IMR-90 (cell line): ENCODE results near the gene COA5. TPM values are rescaled to one million over a fixed set of nuclear protein-coding genes. Genes with fewer than 3 reads are reported as not detected.

Experiments
- ATAC-seq: fragments of 200-7000 bp; cut with Tn5 transposase; 2 replicates; pipeline ENCODE4 v1.9.1; 2020; ENCODE audit warnings: low read depth, mild to moderate bottlenecking, moderate library complexity
- BruUV-seq: library from RNA; stranded (reverse); fragments of 400-500 nt; replicated peaks from 2 replicates; lab custom pipeline; 2021; lab: Mats Ljungman, UMichigan
- CTCF ChIA-PET: fragments of 300-600 bp; formaldehyde crosslinking; extraction: SDS; loops from one replicate; lab custom pipeline; 2021; ENCODE audit warnings: antibody characterized with exemption; lab: Yijun Ruan, JAX
- POLR2A ChIA-PET: fragments of 300-600 bp; sonication (Branson Sonifier 250); formaldehyde crosslinking; loops from one replicate; lab custom pipeline; 2022; ENCODE audit warnings: antibody characterized with exemption; ENCODE audit not compliant: unreplicated experiment; lab: Charles Lee
- DNase-seq: peaks from one replicate; pipeline ENCODE4 v3.0.0; 2013
- H2AFZ ChIP-seq: replicated peaks from 2 replicates; pipeline ENCODE3; 2013; ENCODE audit warnings: low read length, mild to moderate bottlenecking; ENCODE audit not compliant: poor library complexity
- H2AK5ac ChIP-seq: 2 replicates; pipeline ENCODE4 v1.6.1; 2013; ENCODE audit warnings: low read depth, low read length, inconsistent platforms
- H2AK9ac ChIP-seq: replicated peaks from 2 replicates; pipeline ENCODE3; 2013; ENCODE audit warnings: mild to moderate bottlenecking, low read depth, low read length, moderate library complexity; ENCODE audit not compliant: poor library complexity
- H2BK120ac ChIP-seq: 2 replicates; pipeline ENCODE4 v1.6.1; 2013; ENCODE audit warnings: low read depth, low read length, inconsistent platforms
- H2BK15ac ChIP-seq: 3 replicates; pipeline ENCODE4 v1.6.1; 2013; ENCODE audit warnings: low read depth, low read length, inconsistent platforms
- H2BK20ac ChIP-seq: 2 replicates; pipeline ENCODE4 v1.6.1; 2013; ENCODE audit warnings: low read depth, mild to moderate bottlenecking, inconsistent platforms, low read length, moderate library complexity
- H2BK5ac ChIP-seq: 2 replicates; pipeline ENCODE4 v1.6.1; 2013; ENCODE audit warnings: mild to moderate bottlenecking, low read depth, low read length, inconsistent platforms; ENCODE audit not compliant: poor library complexity, severe bottlenecking
- H3K14ac ChIP-seq: replicated peaks from 2 replicates; pipeline ENCODE4 v1.6.1; 2013; ENCODE audit warnings: low read depth, low read length, inconsistent platforms
- H3K18ac ChIP-seq: 2 replicates; pipeline ENCODE4 v1.6.1; 2013; ENCODE audit warnings: low read depth, low read length, control low read depth
- H3K23ac ChIP-seq: 2 replicates; pipeline ENCODE4 v1.6.1; 2013; ENCODE audit warnings: low read depth, low read length, inconsistent platforms
- H3K27ac ChIP-seq: 2 replicates; pipeline ENCODE4 v1.5.1; 2013; ENCODE audit warnings: mild to moderate bottlenecking, control low read depth, low read length; ENCODE audit not compliant: insufficient read depth
- H3K27me3 ChIP-seq: 2 replicates; pipeline ENCODE4 v1.6.1; 2013; ENCODE audit warnings: low read length; ENCODE audit not compliant: control insufficient read depth, insufficient read depth
- H3K36me3 ChIP-seq: 2 replicates; pipeline ENCODE4 v1.6.1; 2013; ENCODE audit warnings: low read length, mixed read lengths; ENCODE audit not compliant: control insufficient read depth, insufficient read depth
- H3K4ac ChIP-seq: 2 replicates; pipeline ENCODE4 v1.6.1; 2013; ENCODE audit warnings: low read depth, low read length, inconsistent platforms
- H3K4me1 ChIP-seq: 2 replicates; pipeline ENCODE4 v1.6.1; 2013; ENCODE audit warnings: low read length, mixed read lengths; ENCODE audit not compliant: control insufficient read depth, insufficient read depth
- H3K4me2 ChIP-seq: 2 replicates; pipeline ENCODE4 v1.6.1; 2013; ENCODE audit warnings: low read depth, mild to moderate bottlenecking, control low read depth, low read length, moderate library complexity
- H3K4me3 ChIP-seq: 2 replicates; pipeline ENCODE4 v1.5.1; 2013; ENCODE audit warnings: low read depth, mild to moderate bottlenecking, control low read depth, low read length, moderate library complexity; ENCODE audit not compliant: insufficient read depth
- H3K56ac ChIP-seq: 2 replicates; pipeline ENCODE4 v1.6.1; 2013; ENCODE audit warnings: low read length, inconsistent platforms; ENCODE audit not compliant: insufficient read depth; ENCODE audit errors: extremely low read depth
- H3K79me1 ChIP-seq, 2 experiments: 2 replicates each; pipeline ENCODE4 v1.6.1; 2013; ENCODE audit warnings: low read length in 2 of 2, inconsistent platforms in 1 of 2, low read depth in 1 of 2
- H3K9ac ChIP-seq: 2 replicates; pipeline ENCODE4 v1.6.1; 2013; ENCODE audit warnings: low read depth, low read length, control low read depth
- H3K9me1 ChIP-seq: 2 replicates; pipeline ENCODE4 v1.6.1; 2013; ENCODE audit warnings: low read length, inconsistent platforms; ENCODE audit not compliant: insufficient read depth
- H3K9me3 ChIP-seq: 2 replicates; pipeline ENCODE4 v1.6.1; 2013; ENCODE audit warnings: low read length; ENCODE audit not compliant: control insufficient read depth, insufficient read depth
- H4K20me1 ChIP-seq: 2 replicates; pipeline ENCODE4 v1.6.1; 2013; ENCODE audit warnings: low read length, inconsistent platforms; ENCODE audit not compliant: insufficient read depth
- H4K5ac ChIP-seq: 2 replicates; pipeline ENCODE4 v1.6.1; 2013; ENCODE audit warnings: mild to moderate bottlenecking, low read depth, low read length, control low read depth
- H4K8ac ChIP-seq, 2 experiments: 2 replicates each; pipeline ENCODE4 v1.6.1; 2013; ENCODE audit warnings: low read depth in 2 of 2, low read length in 2 of 2, control low read depth in 1 of 2, inconsistent platforms in 1 of 2
- H4K91ac ChIP-seq: 2 replicates; pipeline ENCODE4 v1.6.1; 2013; ENCODE audit warnings: low read depth, low read length, inconsistent platforms; ENCODE audit not compliant: insufficient read depth
- BHLHE40 ChIP-seq: fragments of 150-350 bp; IDR thresholded peaks from 2 replicates; pipeline ENCODE4 v1.6.1; 2016; ENCODE audit warnings: mild to moderate bottlenecking, low read depth, low read length
- CEBPB ChIP-seq: IDR thresholded peaks from 2 replicates; pipeline ENCODE4 v1.6.1; 2012; ENCODE audit warnings: low read depth, low read length, improper control_type of control experiment
- CHD1 ChIP-seq: IDR thresholded peaks from 2 replicates; pipeline ENCODE4 v1.6.1; 2012; ENCODE audit warnings: low read depth, low read length, improper control_type of control experiment
- FOS ChIP-seq: fragments of 150-350 bp; IDR thresholded peaks from 2 replicates; pipeline ENCODE4 v1.6.1; 2016; ENCODE audit warnings: low read depth, low read length
- MAFK ChIP-seq: IDR thresholded peaks from 2 replicates; pipeline ENCODE4 v1.6.1; 2012; ENCODE audit warnings: low read depth, low read length, improper control_type of control experiment
- MAZ ChIP-seq: IDR thresholded peaks from 2 replicates; pipeline ENCODE4 v1.6.1; 2012; ENCODE audit warnings: low read depth, mild to moderate bottlenecking, low read length, improper control_type of control experiment, moderate library complexity, borderline replicate concordance
- MXI1 ChIP-seq: IDR thresholded peaks from 2 replicates; pipeline ENCODE4 v1.6.1; 2012; ENCODE audit warnings: low read depth, mild to moderate bottlenecking, low read length, moderate library complexity, borderline replicate concordance
- NFE2L2 ChIP-seq: fragments of 150-350 bp; IDR thresholded peaks from 2 replicates; pipeline ENCODE4 v1.6.1; 2016; ENCODE audit warnings: low read depth, mild to moderate bottlenecking, low read length
- POLR2A ChIP-seq: IDR thresholded peaks from 2 replicates; pipeline ENCODE4 v1.6.1; 2012; ENCODE audit warnings: mild to moderate bottlenecking, low read depth, low read length
- RAD21 ChIP-seq: IDR thresholded peaks from 2 replicates; pipeline ENCODE4 v1.6.1; 2012; ENCODE audit warnings: low read length, improper control_type of control experiment
- RCOR1 ChIP-seq: IDR thresholded peaks from 2 replicates; pipeline ENCODE4 v1.6.1; 2012; ENCODE audit warnings: mild to moderate bottlenecking, low read length, improper control_type of control experiment; ENCODE audit not compliant: insufficient replicate concordance
- RFX5 ChIP-seq: IDR thresholded peaks from 2 replicates; pipeline ENCODE4 v1.8.0; 2012; ENCODE audit warnings: low read depth, mild to moderate bottlenecking, low read length, moderate library complexity
- SMC3 ChIP-seq: fragments of 150-350 bp; IDR thresholded peaks from 2 replicates; pipeline ENCODE4 v1.6.1; 2016; ENCODE audit warnings: low read depth, mild to moderate bottlenecking, antibody characterized with exemption, low read length, moderate library complexity
- WGBS, 2 experiments: methylation state at CpG; one replicate each; pipeline versions ENCODE4 v1.1.5 to v1.1.7; 2013; ENCODE audit warnings: missing lambda C conversion rate in 2 of 2; ENCODE audit not compliant: insufficient read length in 1 of 2; ENCODE audit errors: extremely low coverage in 2 of 2; 5-methylcytosine and 5-hydroxymethylcytosine counted together
- dilution Hi-C: fragments of 300-500 bp; cut with HindIII; formaldehyde crosslinking; loops from one replicate; pipeline ENCODE4 v1.14.3; 2018; ENCODE audit warnings: low sequenced_read_pairs; ENCODE audit not compliant: unreplicated experiment
- in situ Hi-C: fragments of 300-500 bp; cut with MboI; formaldehyde crosslinking; loops from 3 replicates; pipeline ENCODE4 v1.14.3; 2019; ENCODE audit warnings: low sequenced_read_pairs, inconsistent platforms, mixed read lengths
- intact Hi-C: fragments of 100-400 bp; cut with micrococcal nuclease; formaldehyde crosslinking; loops from 2 replicates; pipeline ENCODE4 v1.10.0; 2022
- polyA plus RNA-seq, 3 experiments: library from polyadenylated mRNA; depleted of rRNA; stranded (reverse); fragments of >200 nt; gene quantifications; 2 replicates each; pipeline ENCODE4 v1.2.3, GENCODE V29; 2012; ENCODE audit warnings: low replicate concordance in 1 of 3
- total RNA-seq: library from RNA; depleted of rRNA; stranded (reverse); fragments of >200 nt; gene quantifications from 2 replicates; pipeline ENCODE4 v1.2.3, GENCODE V29; 2012
- TF ChIP-seq, protein P1 (sequence below): conservative IDR thresholded peaks from 2 replicates; pipeline ENCODE4 v1.5.1; 2012; ENCODE audit warnings: mild to moderate bottlenecking, low read depth, low read length, improper control_type of control experiment
- TF ChIP-seq, protein P2 (sequence below): fragments of 150-350 bp; IDR thresholded peaks from 2 replicates; pipeline ENCODE4 v1.6.1; 2017; ENCODE audit warnings: mild to moderate bottlenecking, antibody characterized with exemption, low read length, low read depth
- TF ChIP-seq, protein P3 (sequence below): fragments of 150-350 bp; IDR thresholded peaks from 2 replicates; pipeline ENCODE4 v1.6.1; 2016; ENCODE audit warnings: low read depth, mild to moderate bottlenecking, low read length, moderate library complexity, borderline replicate concordance

COA5 gene
- total and polyA plus RNA-seq, 2 of the 4 experiments (the other 2 are of a cell fraction) = 8.4 to 14.2 TPM

DNA sequence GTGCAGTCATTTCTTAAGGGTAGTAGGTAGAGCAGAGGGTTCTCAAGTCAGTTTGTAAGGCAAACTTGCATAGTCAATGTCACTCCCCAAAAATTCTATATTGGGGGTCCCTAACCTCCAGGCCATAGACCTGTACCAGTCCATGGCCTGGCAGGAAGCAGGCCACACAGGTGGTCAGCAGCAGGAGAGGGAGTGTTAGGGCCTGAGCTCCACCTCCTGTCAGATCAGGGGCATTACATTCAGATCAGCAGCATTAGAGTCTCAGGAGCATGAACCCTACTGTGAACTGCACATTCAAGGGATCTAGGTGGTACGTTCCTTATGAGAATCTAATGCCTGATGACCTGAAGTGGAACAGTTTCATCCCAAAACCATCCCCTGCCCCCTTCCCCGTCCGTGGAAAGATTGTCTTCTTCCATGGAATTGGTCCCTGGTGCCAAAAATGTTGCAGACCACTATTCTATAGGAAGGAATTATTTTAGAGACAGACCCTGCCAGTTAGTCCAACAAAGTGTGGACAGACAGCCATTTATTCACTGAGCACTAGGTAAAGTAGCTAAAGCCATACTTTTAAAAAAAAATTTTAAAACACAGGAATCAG is 6.7 kb downstream of the COA5 start:
- dilution Hi-C loops (no loop called here), in situ Hi-C loops (loop anchor here (5.0 kb wide), 1 partner anchor 194 kb away; no protein-coding TSS in a partner anchor), intact Hi-C loops (loop anchor here (1.0 to 10.0 kb wide), 2 partner anchors 157 to 188 kb away; partner anchors contain the start of gene INPP4A)
- Histone ChIP-seq H2BK5ac (no peak overlapping the region), H3K9me3 (no peaks in the 10 kb centered on the region), H3K23ac (no peak overlapping the region), H3K18ac (no peak overlapping the region), H2AK9ac (no peak overlapping the region), H2AK5ac (no peak overlapping the region), H3K9me1 (no peaks in the 10 kb centered on the region), H3K56ac (no peak overlapping the region), H2BK15ac (no peak overlapping the region), H3K4me2 (no peak overlapping the region), H3K9ac (no peak overlapping the region), H3K4ac (no peak overlapping the region), H2BK20ac (no peak overlapping the region), H3K27ac (no peak overlapping the region), H3K36me3 (peaks cover 14% of the 10 kb centered on the region), H3K4me3 (no peak overlapping the region), H2AFZ (no peak overlapping the region), H4K20me1 (no peaks in the 10 kb centered on the region; the same call in 1 of the 2 replicates), H3K4me1 (no peaks in the 10 kb centered on the region; the same call in 1 of the 2 replicates), H3K14ac (no peak overlapping the region), H4K8ac (no peak overlapping the region), H2BK120ac (no peak overlapping the region), H4K91ac (no peak overlapping the region), H3K27me3 (no peaks in the 10 kb centered on the region), H3K79me1 (peaks cover 14 to 31% of the 10 kb centered on the region in 2 experiments), H4K5ac (no peak overlapping the region)
- peak; percentile 95 for ATAC-seq
- CTCF ChIA-PET = interaction anchor here (0.5 to 0.6 kb wide), 2 partner anchors 60 to 176 kb away, joined by 3 to 9 read pairs; no protein-coding TSS in a partner anchor
- BruUV-seq = no TSS peak
- peak; percentile 47 for DNase-seq
- TF ChIP-seq MAFK (no peak), BHLHE40 (no peak), SMC3 (peak; percentile 69), FOS (no peak), MXI1 (no peak), RCOR1 (no peak), CHD1 (no peak), MAZ (no peak), NFE2L2 (no peak), RFX5 (no peak), POLR2A (no peak), CEBPB (no peak), RAD21 (peak; percentile 76)
- TF ChIP-seq, protein P1, sequence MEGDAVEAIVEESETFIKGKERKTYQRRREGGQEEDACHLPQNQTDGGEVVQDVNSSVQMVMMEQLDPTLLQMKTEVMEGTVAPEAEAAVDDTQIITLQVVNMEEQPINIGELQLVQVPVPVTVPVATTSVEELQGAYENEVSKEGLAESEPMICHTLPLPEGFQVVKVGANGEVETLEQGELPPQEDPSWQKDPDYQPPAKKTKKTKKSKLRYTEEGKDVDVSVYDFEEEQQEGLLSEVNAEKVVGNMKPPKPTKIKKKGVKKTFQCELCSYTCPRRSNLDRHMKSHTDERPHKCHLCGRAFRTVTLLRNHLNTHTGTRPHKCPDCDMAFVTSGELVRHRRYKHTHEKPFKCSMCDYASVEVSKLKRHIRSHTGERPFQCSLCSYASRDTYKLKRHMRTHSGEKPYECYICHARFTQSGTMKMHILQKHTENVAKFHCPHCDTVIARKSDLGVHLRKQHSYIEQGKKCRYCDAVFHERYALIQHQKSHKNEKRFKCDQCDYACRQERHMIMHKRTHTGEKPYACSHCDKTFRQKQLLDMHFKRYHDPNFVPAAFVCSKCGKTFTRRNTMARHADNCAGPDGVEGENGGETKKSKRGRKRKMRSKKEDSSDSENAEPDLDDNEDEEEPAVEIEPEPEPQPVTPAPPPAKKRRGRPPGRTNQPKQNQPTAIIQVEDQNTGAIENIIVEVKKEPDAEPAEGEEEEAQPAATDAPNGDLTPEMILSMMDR = peak; percentile 56
- TF ChIP-seq, protein P2, sequence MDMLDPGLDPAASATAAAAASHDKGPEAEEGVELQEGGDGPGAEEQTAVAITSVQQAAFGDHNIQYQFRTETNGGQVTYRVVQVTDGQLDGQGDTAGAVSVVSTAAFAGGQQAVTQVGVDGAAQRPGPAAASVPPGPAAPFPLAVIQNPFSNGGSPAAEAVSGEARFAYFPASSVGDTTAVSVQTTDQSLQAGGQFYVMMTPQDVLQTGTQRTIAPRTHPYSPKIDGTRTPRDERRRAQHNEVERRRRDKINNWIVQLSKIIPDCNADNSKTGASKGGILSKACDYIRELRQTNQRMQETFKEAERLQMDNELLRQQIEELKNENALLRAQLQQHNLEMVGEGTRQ = no peak
- TF ChIP-seq, protein P3, sequence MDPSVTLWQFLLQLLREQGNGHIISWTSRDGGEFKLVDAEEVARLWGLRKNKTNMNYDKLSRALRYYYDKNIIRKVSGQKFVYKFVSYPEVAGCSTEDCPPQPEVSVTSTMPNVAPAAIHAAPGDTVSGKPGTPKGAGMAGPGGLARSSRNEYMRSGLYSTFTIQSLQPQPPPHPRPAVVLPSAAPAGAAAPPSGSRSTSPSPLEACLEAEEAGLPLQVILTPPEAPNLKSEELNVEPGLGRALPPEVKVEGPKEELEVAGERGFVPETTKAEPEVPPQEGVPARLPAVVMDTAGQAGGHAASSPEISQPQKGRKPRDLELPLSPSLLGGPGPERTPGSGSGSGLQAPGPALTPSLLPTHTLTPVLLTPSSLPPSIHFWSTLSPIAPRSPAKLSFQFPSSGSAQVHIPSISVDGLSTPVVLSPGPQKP = no peak
- POLR2A ChIA-PET = no interaction called here
- WGBS, 2 experiments = no CpG with 5 or more reads among the region's 3 CpGs
